ENCODE results near the gene BACH2. TPM values are rescaled to one million over a fixed set of nuclear protein-coding genes. Genes with fewer than 3 reads are reported as not detected.

The BACH2 gene
- total and polyA plus RNA-seq, 2 of the 4 experiments (the other 2 are of a cell fraction): 1.3 to 1.4 TPM

GRCh38 chr6:90177544-90178383, 118.9 kb downstream of the BACH2 start:
- no peaks in the 10 kb centered on the region for H3K79me1 ChIP-seq (ENCODE audit: low read depth in 1 of 2, low read length in 2 of 2)
- H3K14ac ChIP-seq (replicated peaks; ENCODE audit: low read depth, low read length): peak overlapping the region; percentile 77; the same call in 1 of the 2 replicates
- H3K18ac ChIP-seq (ENCODE audit: low read depth, low read length): peak overlapping the region; percentile 46; the same call in 1 of the 2 replicates
- peak overlapping the region; percentile 77; the same call in 1 of the 2 replicates for H2AK5ac ChIP-seq (ENCODE audit: low read depth, low read length)
- H4K91ac ChIP-seq (ENCODE audit: insufficient read depth, low read depth, low read length): 0 out of 2 replicates have a peak overlapping the region, but pooled peaks have one; percentile 26
- ATAC-seq (ENCODE audit: low read depth): peak; percentile 54
- peak overlapping the region; percentile 42 for H4K5ac ChIP-seq (ENCODE audit: low read depth, low read length)
- peak overlapping the region; percentile 61; the same call in 1 of the 2 replicates for H3K4ac ChIP-seq (ENCODE audit: low read depth, low read length)
- H3K27ac ChIP-seq (ENCODE audit: insufficient read depth, low read length): peak overlapping the region; percentile 17; the same call in 1 of the 2 replicates
- ChIA-PET POLR2A (ENCODE audit: unreplicated experiment) (no interaction called here), CTCF (interaction anchor here (1.1 kb wide), 1 partner anchor 45 kb away, joined by 3 read pairs; no protein-coding TSS in a partner anchor)
- H3K56ac ChIP-seq (ENCODE audit: extremely low read depth, insufficient read depth, low read length): no peak overlapping the region
- H2BK15ac ChIP-seq (ENCODE audit: low read depth, low read length): peak overlapping the region; percentile 59; the same call in 1 of the 3 replicates
- H2BK120ac ChIP-seq (ENCODE audit: low read depth, low read length): peak overlapping the region; percentile 81
- 83% methylated on average over 1 of the region's 11 CpGs; no CpG with 5 or more reads in 1 of the 2 experiments for WGBS, 2 experiments (ENCODE audit: extremely low coverage in 2 of 2, insufficient read length in 1 of 2)
- DNase-seq: no peak
- H3K23ac ChIP-seq (ENCODE audit: low read depth, low read length): peak overlapping the region; percentile 54; the same call in 1 of the 2 replicates
- no peaks in the 10 kb centered on the region for H3K9me3 ChIP-seq (ENCODE audit: control insufficient read depth, insufficient read depth, low read length)
- BruUV-seq (replicated peaks): no TSS peak
- H2AK9ac ChIP-seq (replicated peaks; ENCODE audit: low read depth, low read length, poor library complexity): no peak overlapping the region
- no peak overlapping the region for H3K9ac ChIP-seq (ENCODE audit: low read depth, low read length)
- H3K4me3 ChIP-seq (ENCODE audit: insufficient read depth, low read depth, low read length): no peak overlapping the region
- no peak overlapping the region for H3K4me2 ChIP-seq (ENCODE audit: low read depth, low read length)
- H2BK5ac ChIP-seq (ENCODE audit: low read depth, low read length, poor library complexity, severe bottlenecking): no peak overlapping the region
- peak overlapping the region; percentile 38 for H2BK20ac ChIP-seq (ENCODE audit: low read depth, low read length)
- in situ Hi-C loops (cut with MboI; ENCODE audit: low sequenced_read_pairs) (no loop called here), dilution Hi-C loops (cut with HindIII; ENCODE audit: low sequenced_read_pairs, unreplicated experiment) (no loop called here), intact Hi-C loops (cut with micrococcal nuclease) (loop anchor here (2.0 to 5.0 kb wide), 3 partner anchors 80 to 301 kb away; no protein-coding TSS in a partner anchor)
- H3K4me1 ChIP-seq (ENCODE audit: control insufficient read depth, insufficient read depth, low read length): peaks cover 9% of the 10 kb centered on the region
- 0 out of 2 replicates have a peak, but pooled peaks cover 2% of the 10 kb centered on the region for H3K9me1 ChIP-seq (ENCODE audit: insufficient read depth, low read length)
- no peak overlapping the region for H2AFZ ChIP-seq (replicated peaks; ENCODE audit: low read length, poor library complexity)
- H4K8ac ChIP-seq (ENCODE audit: low read depth in 2 of 2, low read length in 2 of 2): peak overlapping the region in 1 of 2 experiments; percentile 38; a peak in 2 of 4 replicates
- H3K36me3 ChIP-seq (ENCODE audit: control insufficient read depth, insufficient read depth, low read length): no peaks in the 10 kb centered on the region
- no peaks in the 10 kb centered on the region; the same call in none of the 2 replicates for H3K27me3 ChIP-seq (ENCODE audit: control insufficient read depth, insufficient read depth, low read length)
- no peaks in the 10 kb centered on the region for H4K20me1 ChIP-seq (ENCODE audit: insufficient read depth, low read length)
- TF ChIP-seq POLR2A (IDR thresholded peaks at IDR 0.05; ENCODE audit: low read depth, low read length) (no peak), RFX5 (IDR thresholded peaks at IDR 0.05; ENCODE audit: low read depth, low read length) (no peak), CTCF (conservative IDR thresholded peaks at IDR 0.05; ENCODE audit: low read depth, low read length) (no peak), FOS (IDR thresholded peaks at IDR 0.05; ENCODE audit: low read depth, low read length) (no peak), MAFK (IDR thresholded peaks at IDR 0.05; ENCODE audit: low read depth, low read length) (no peak), MAZ (IDR thresholded peaks at IDR 0.05; ENCODE audit: borderline replicate concordance, low read depth, low read length) (no peak), ELK1 (IDR thresholded peaks at IDR 0.05; ENCODE audit: borderline replicate concordance, low read depth, low read length) (no peak), NFE2L2 (IDR thresholded peaks at IDR 0.05; ENCODE audit: low read depth, low read length) (no peak), SMC3 (IDR thresholded peaks at IDR 0.05; ENCODE audit: low read depth, low read length) (no peak), CEBPB (IDR thresholded peaks at IDR 0.05; ENCODE audit: low read depth, low read length) (no peak), CHD1 (IDR thresholded peaks at IDR 0.05; ENCODE audit: low read depth, low read length) (no peak), USF2 (IDR thresholded peaks at IDR 0.05; ENCODE audit: low read depth, low read length) (no peak), RCOR1 (IDR thresholded peaks at IDR 0.05; ENCODE audit: insufficient replicate concordance, low read length) (no peak)
